GM23338 (cell line): ENCODE data around the gene SLC23A1. TPM values are rescaled to one million over a fixed set of nuclear protein-coding genes. Genes with fewer than 3 reads are reported as not detected.
A peak's percentile ranks its signal among the peaks of the same experiment; 100 is the strongest.
"Not testable (repeated sequence)": the region's sequence is repeated elsewhere in the genome, so short reads cannot be mapped to it uniquely, and the experiment has no call there.

ENCODE experiments used
- ATAC-seq: fragments of 200-7000 bp; cut with Tn5 transposase; 3 replicates; pipeline ENCODE4 v1.9.1; 2020
- DNase-seq: peaks from one replicate; pipeline ENCODE4 v3.0.0-alpha.2; 2015; ENCODE audit warnings: low spot score
- H2AFZ ChIP-seq: fragments of 200-600 bp; sonication (generic); 2 replicates; pipeline ENCODE4 v1.8.0; 2016; ENCODE audit warnings: antibody characterized with exemption, mild to moderate bottlenecking, moderate library complexity
- H3F3A ChIP-seq: fragments of 200-600 bp; sonication (generic); replicated peaks from 2 replicates; pipeline ENCODE4 v1.8.0; 2017; ENCODE audit warnings: antibody characterized with exemption, mixed run types, low read depth
- H3K27ac ChIP-seq: fragments of 200-600 bp; sonication (generic); 2 replicates; pipeline ENCODE4 v1.6.1; 2016; ENCODE audit warnings: low read depth
- H3K27me3 ChIP-seq: fragments of 200-600 bp; sonication (generic); 2 replicates; pipeline ENCODE4 v1.8.0; 2016; ENCODE audit warnings: mild to moderate bottlenecking, mixed run types, moderate library complexity; ENCODE audit not compliant: insufficient read depth
- H3K36me3 ChIP-seq: fragments of 200-600 bp; sonication (generic); 2 replicates; pipeline ENCODE4 v1.8.0; 2016; ENCODE audit warnings: mild to moderate bottlenecking; ENCODE audit not compliant: insufficient read depth
- H3K4me1 ChIP-seq: fragments of 200-600 bp; sonication (generic); 2 replicates; pipeline ENCODE4 v1.8.0; 2016; ENCODE audit warnings: mild to moderate bottlenecking, moderate library complexity; ENCODE audit not compliant: insufficient read depth
- H3K4me2 ChIP-seq: fragments of 200-600 bp; sonication (generic); 2 replicates; pipeline ENCODE4 v1.7.1; 2017; ENCODE audit warnings: mixed run types
- H3K4me3 ChIP-seq: fragments of 200-600 bp; sonication (generic); 2 replicates; pipeline ENCODE4 v1.6.1; 2016; ENCODE audit warnings: mixed run types
- H3K79me2 ChIP-seq: fragments of 200-600 bp; sonication (generic); replicated peaks from 2 replicates; pipeline ENCODE4 v1.8.0; 2017; ENCODE audit warnings: mild to moderate bottlenecking; ENCODE audit not compliant: insufficient read depth
- H3K9me2 ChIP-seq: fragments of 200-600 bp; sonication (generic); 2 replicates; pipeline ENCODE4 v1.8.0; 2017; ENCODE audit not compliant: insufficient read depth
- H4K20me1 ChIP-seq: fragments of 200-600 bp; sonication (generic); replicated peaks from 2 replicates; pipeline ENCODE4 v1.8.0; 2017; ENCODE audit warnings: mild to moderate bottlenecking; ENCODE audit not compliant: insufficient read depth
- H3K27ac Mint-ChIP-seq: 2 replicates; pipeline ENCODE4 v1.8.0; 2020; ENCODE audit warnings: inconsistent platforms, mild to moderate bottlenecking, moderate library complexity, mixed read lengths
- H3K27me3 Mint-ChIP-seq: 3 replicates; pipeline ENCODE4 v1.8.0; 2022; ENCODE audit warnings: low read depth, mild to moderate bottlenecking, moderate library complexity, mixed read lengths, inconsistent platforms; ENCODE audit not compliant: insufficient read depth, poor library complexity
- H3K36me3 Mint-ChIP-seq: 3 replicates; pipeline ENCODE4 v1.8.0; 2021; ENCODE audit warnings: low read depth, mild to moderate bottlenecking, inconsistent platforms, moderate library complexity, mixed read lengths
- H3K4me1 Mint-ChIP-seq: 3 replicates; pipeline ENCODE4 v1.8.0; 2020; ENCODE audit warnings: mild to moderate bottlenecking, inconsistent platforms, mixed read lengths
- H3K4me3 Mint-ChIP-seq: 3 replicates; pipeline ENCODE4 v1.8.0; 2021; ENCODE audit warnings: moderate library complexity, mild to moderate bottlenecking, inconsistent platforms, mixed read lengths
- H3K9me3 Mint-ChIP-seq: 3 replicates; pipeline ENCODE4 v1.8.0; 2020; ENCODE audit warnings: moderate library complexity, mild to moderate bottlenecking, inconsistent platforms, mixed read lengths
- EZH2phosphoT487 ChIP-seq: fragments of 200-600 bp; sonication (generic); IDR thresholded peaks from one replicate; pipeline ENCODE4 v1.8.1; 2018; ENCODE audit warnings: antibody characterized with exemption; ENCODE audit not compliant: unreplicated experiment
- NANOG ChIP-seq: IDR thresholded peaks from 2 replicates; pipeline ENCODE4 v1.6.1; 2016; ENCODE audit warnings: antibody characterized with exemption, borderline replicate concordance
- REST ChIP-seq: IDR thresholded peaks from one replicate; pipeline ENCODE4 v1.6.1; 2018; ENCODE audit warnings: antibody characterized with exemption; ENCODE audit not compliant: unreplicated experiment
- STAT1 ChIP-seq: IDR thresholded peaks from one replicate; pipeline ENCODE4 v1.6.1; 2016; ENCODE audit warnings: antibody characterized with exemption; ENCODE audit not compliant: unreplicated experiment
- ZNF462 ChIP-seq: fragments of 250-450 bp; sonication (Bioruptor Pico); IDR thresholded peaks from 2 replicates; pipeline ENCODE4 v1.5.0; 2020; ENCODE audit warnings: mild to moderate bottlenecking, moderate library complexity
- polyA plus RNA-seq: library from polyadenylated mRNA; unstranded; fragments of >200 nt; fragmentation: Nextera tagmentation; extraction: Ambion mirVana; gene quantifications from 2 replicates; pipeline ENCODE4 v1.2.1, GENCODE V29; 2016
- total RNA-seq: library from RNA; depleted of rRNA; stranded (reverse); fragments of >200 nt; shearing (Covaris generic); gene quantifications from 2 replicates; pipeline ENCODE4 v1.2.3, GENCODE V29; 2014

SLC23A1 gene
- total and polyA plus RNA-seq, 2 experiments from 2014 or later: 0.29 TPM; not detected in 1

GRCh38 chr5:139358064-139358463 lies 25.0 kb downstream of the SLC23A1 start (continued):
- TF ChIP-seq ZNF462 (CRISPR knock-in tag) (no peak), STAT1 (no peak), EZH2phosphoT487 (no peak), REST (no peak), NANOG (no peak)

GRCh38 chr5:139355900-139356299 lies 27.2 kb downstream of the SLC23A1 start:
- H3K36me3 ChIP-seq, H3K4me1 ChIP-seq, H3K4me1 Mint-ChIP-seq, H3K27me3 ChIP-seq, H3F3A ChIP-seq, H3K27me3 Mint-ChIP-seq, H3K9me3 Mint-ChIP-seq, H3K27ac Mint-ChIP-seq, H3K4me3 ChIP-seq, H3K9me2 ChIP-seq, ATAC-seq, H2AFZ ChIP-seq, H3K4me2 ChIP-seq, H3K4me3 Mint-ChIP-seq, DNase-seq: not testable (repeated sequence)
- Histone ChIP-seq H4K20me1 (peaks cover 89% of the 10 kb centered on the region), H3K27ac (peak overlapping the region; percentile 57; the same call in 1 of the 2 replicates), H3K79me2 (peaks cover 100% of the 10 kb centered on the region)
- H3K36me3 Mint-ChIP-seq: peaks cover 21% of the 10 kb centered on the region; the same call in 2 of the 3 replicates
